ENCODE data around the gene VPS37D. TPM values are rescaled to one million over a fixed set of nuclear protein-coding genes. Genes with fewer than 3 reads are reported as not detected.
A peak's percentile ranks its signal among the peaks of the same experiment; 100 is the strongest.

Gene VPS37D
- total and polyA plus RNA-seq, 2 experiments from 2014 or later: 14.6 to 32.0 TPM

- DNase-seq (ENCODE audit: low read depth in 1 of 2, low spot score in 1 of 2): peak; percentile 27 to 62
- Histone ChIP-seq H3K9me3 (ENCODE audit: low read depth) (no peaks in the 10 kb centered on the region), H3K4me3 (no peak overlapping the region), H3K27me3 (peaks cover 51% of the 10 kb centered on the region), H3K4me1 (ENCODE audit: low read depth) (no peaks in the 10 kb centered on the region), H3K27ac (no peak overlapping the region), H3K36me3 (no peaks in the 10 kb centered on the region)
- TF ChIP-seq, protein P1, sequence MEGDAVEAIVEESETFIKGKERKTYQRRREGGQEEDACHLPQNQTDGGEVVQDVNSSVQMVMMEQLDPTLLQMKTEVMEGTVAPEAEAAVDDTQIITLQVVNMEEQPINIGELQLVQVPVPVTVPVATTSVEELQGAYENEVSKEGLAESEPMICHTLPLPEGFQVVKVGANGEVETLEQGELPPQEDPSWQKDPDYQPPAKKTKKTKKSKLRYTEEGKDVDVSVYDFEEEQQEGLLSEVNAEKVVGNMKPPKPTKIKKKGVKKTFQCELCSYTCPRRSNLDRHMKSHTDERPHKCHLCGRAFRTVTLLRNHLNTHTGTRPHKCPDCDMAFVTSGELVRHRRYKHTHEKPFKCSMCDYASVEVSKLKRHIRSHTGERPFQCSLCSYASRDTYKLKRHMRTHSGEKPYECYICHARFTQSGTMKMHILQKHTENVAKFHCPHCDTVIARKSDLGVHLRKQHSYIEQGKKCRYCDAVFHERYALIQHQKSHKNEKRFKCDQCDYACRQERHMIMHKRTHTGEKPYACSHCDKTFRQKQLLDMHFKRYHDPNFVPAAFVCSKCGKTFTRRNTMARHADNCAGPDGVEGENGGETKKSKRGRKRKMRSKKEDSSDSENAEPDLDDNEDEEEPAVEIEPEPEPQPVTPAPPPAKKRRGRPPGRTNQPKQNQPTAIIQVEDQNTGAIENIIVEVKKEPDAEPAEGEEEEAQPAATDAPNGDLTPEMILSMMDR (IDR thresholded peaks at IDR 0.05; ENCODE audit: low read depth, low read length): no peak
Observed at GRCh38 chr7:73622909-73623797, 44.5 kb upstream of the VPS37D start.

DNA sequence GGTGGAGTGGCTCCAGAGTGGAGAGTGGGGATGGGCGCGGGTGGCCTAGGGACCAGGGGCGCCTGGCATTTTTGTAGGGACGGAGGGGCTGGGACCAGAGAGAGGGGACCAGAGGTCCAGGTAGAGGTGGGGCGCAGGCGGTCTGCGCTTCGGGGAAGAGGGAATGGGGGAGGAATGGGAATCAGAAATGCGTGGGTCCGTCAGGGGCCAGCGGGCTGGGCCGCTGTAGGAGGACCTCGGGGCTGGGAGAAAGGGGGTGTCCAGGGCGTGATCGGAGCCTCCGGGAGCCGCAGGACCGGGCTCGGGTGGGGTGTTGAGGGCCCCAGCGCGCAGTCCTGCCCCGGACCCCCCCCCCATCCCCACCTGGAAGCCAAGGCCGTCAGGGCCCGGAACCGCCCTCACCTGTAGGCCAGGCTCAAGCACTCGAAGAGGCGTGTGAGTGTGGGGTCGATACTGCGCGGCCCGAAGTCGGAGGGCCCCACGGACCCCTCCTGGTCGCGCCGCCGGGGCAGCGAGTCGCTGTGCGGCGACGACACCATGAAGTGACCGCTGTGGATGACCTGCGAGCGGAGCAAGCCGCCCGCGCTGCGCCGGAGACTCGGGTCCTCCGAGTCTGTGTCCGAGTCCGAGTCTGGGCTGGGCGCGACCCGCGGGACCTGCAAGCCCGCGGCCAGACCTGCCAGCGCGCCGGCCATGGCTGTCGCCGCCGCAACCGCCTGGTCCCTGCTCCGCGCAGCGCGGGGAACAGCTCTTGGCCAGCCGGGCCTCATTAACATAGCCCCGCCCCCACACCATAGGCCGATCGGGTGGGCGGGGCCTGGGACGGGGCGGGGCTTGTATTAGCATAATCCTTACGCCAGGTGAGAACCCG lies 43.6 kb upstream of the VPS37D start, which contains the start of gene MLXIPL:
Gene MLXIPL, minus strand, starts transcription at position 725 of the 871 bp plus-strand sequence. Its CDS starts 30 bp downstream, at position 695.
- peaks cover 57% of the 10 kb centered on the region for H3K27me3 ChIP-seq
- TF ChIP-seq, protein P1 (IDR thresholded peaks at IDR 0.05; ENCODE audit: low read depth, low read length): no peak
- DNase-seq (ENCODE audit: low read depth in 1 of 2, low spot score in 1 of 2): peak; percentile 53 to 94
- H3K9me3 ChIP-seq (ENCODE audit: low read depth): no peaks in the 10 kb centered on the region
- no peaks in the 10 kb centered on the region for H3K36me3 ChIP-seq
- H3K27ac ChIP-seq: no peak within 1 kb of the TSS
- H3K4me3 ChIP-seq: peak within 1 kb of the TSS; percentile 46
- no peaks in the 10 kb centered on the region for H3K4me1 ChIP-seq (ENCODE audit: low read depth)

GRCh38 chr7:73624669-73625001 lies 43.0 kb upstream of the VPS37D start:
- Histone ChIP-seq H3K27ac (no peak overlapping the region), H3K36me3 (no peaks in the 10 kb centered on the region), H3K9me3 (ENCODE audit: low read depth) (no peaks in the 10 kb centered on the region), H3K4me1 (ENCODE audit: low read depth) (no peaks in the 10 kb centered on the region), H3K4me3 (no peak overlapping the region), H3K27me3 (peaks cover 57% of the 10 kb centered on the region)
- no peak for DNase-seq (ENCODE audit: low read depth in 1 of 2, low spot score in 1 of 2)
- TF ChIP-seq, protein P1 (IDR thresholded peaks at IDR 0.05; ENCODE audit: low read depth, low read length): no peak

DNA sequence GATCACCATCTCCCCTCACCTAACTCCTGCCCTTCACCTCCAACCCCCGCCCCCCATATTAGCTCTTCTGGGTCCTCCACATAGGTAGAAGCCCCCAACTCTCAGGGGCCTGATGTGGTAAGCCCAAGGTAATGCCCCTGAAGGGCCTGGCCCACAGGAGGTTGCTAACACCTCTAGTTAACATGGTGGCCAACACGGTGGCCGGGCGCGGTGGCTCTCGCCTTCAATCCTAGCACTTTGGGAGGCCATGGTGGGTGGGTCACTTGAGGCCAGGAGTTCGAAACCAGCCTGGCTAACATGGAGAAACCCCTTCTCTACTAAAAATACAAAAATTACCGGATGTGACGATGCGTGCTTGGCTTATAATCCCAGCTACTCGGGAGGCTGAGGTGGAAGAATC lies 42.4 kb upstream of the VPS37D start:
- Histone ChIP-seq H3K4me3 (no peak overlapping the region), H3K36me3 (no peaks in the 10 kb centered on the region), H3K9me3 (ENCODE audit: low read depth) (no peaks in the 10 kb centered on the region), H3K27ac (no peak overlapping the region), H3K27me3 (peaks cover 57% of the 10 kb centered on the region), H3K4me1 (ENCODE audit: low read depth) (no peaks in the 10 kb centered on the region)
- no peak for DNase-seq (ENCODE audit: low read depth in 1 of 2, low spot score in 1 of 2)
- TF ChIP-seq, protein P1 (IDR thresholded peaks at IDR 0.05; ENCODE audit: low read depth, low read length): no peak

DNA sequence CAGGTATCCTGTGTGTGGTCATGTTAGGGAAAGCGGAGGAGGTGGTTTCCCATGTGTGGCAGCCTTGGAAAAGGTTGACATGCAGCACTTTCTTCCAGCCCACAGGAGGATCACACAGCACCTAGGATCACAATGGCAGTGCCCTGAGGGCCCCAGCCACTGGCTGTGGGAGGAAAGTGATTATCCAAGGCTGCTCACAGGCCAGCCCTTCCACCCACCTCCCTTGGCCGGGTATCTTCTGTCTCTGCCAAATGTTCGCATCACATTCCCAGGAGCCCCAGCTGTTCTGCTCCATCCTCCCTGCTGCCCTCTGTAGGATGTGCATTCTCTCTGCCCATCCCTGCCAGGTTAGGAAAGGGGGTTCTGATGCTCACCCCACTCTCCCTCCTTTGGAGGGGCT lies 40.8 kb upstream of the VPS37D start:
- TF ChIP-seq, protein P1 (IDR thresholded peaks at IDR 0.05; ENCODE audit: low read depth, low read length): peak; percentile 25
- DNase-seq (ENCODE audit: low read depth in 1 of 2, low spot score in 1 of 2): peak in 1 of 2 donors; percentile 35
- Histone ChIP-seq H3K27me3 (peaks cover 57% of the 10 kb centered on the region), H3K4me3 (no peak overlapping the region), H3K27ac (no peak overlapping the region), H3K4me1 (ENCODE audit: low read depth) (no peaks in the 10 kb centered on the region), H3K36me3 (no peaks in the 10 kb centered on the region), H3K9me3 (ENCODE audit: low read depth) (no peaks in the 10 kb centered on the region)
